ENCODE measurements around the gene INHBB.

INHBB gene

GRCh38 chr2:120342446-120342845, 3.5 kb upstream of the INHBB start:
- DNase-seq (ENCODE audit: low read depth in 2 of 2), result no peak

DNA sequence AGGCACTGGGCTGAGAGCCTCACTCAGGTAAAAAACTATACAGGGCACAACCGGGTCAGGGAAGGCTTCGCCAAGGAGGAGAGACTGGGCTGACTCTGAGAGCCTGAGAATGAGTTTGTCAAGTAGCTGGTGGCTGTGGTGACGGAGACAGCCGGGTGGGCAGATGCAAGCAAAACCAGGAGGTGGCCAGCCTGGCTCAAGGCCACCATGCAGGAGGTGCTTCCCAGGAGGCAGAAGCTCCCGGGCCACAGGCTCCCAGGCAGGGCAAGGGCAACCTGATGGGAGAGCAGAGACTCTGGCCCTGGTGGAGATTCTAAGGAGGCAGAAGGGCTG, 2.9 kb upstream of the INHBB start:
- DNase-seq (ENCODE audit: low read depth in 2 of 2), result no peak

DNA sequence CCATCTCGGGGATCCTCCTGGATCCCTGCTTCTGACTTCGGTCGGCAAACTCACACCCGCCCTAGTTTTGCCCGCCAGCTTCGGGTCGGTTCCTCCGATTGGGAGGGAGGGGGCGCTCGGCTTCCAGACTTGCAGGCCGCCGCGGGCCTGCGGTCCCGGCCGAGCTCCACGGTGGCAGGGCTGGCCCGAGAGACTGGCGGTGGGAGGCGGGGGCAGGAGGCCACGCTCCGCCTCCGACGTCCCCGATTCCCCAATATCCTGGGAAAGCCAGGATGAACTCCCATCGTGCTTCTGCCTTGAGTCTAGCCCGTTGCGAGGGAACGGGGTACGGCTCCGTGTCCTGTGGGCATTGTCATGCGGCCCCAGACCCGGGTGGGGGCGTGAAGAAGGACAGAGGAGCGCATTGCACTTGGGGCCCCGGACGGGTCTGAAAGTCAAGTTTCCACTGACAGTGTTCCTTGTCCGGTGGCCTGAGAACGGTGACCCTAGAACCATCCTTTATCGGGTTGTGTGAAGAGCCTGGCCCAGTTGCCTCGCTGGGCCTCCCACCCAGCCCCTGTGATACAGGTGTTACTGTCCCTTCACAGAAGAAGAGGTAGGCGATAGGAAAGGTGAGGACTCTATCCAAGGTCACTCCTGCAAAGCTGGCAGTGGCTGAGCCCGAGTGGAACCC, 2.4 kb upstream of the INHBB start:
- DNase-seq (ENCODE audit: low read depth in 2 of 2), result peak in 1 of 2 donors; percentile 25

- no peak for DNase-seq (ENCODE audit: low read depth in 2 of 2)
These were observed 1.5 kb upstream of the INHBB start for GRCh38 chr2:120344214-120344975.

DNA sequence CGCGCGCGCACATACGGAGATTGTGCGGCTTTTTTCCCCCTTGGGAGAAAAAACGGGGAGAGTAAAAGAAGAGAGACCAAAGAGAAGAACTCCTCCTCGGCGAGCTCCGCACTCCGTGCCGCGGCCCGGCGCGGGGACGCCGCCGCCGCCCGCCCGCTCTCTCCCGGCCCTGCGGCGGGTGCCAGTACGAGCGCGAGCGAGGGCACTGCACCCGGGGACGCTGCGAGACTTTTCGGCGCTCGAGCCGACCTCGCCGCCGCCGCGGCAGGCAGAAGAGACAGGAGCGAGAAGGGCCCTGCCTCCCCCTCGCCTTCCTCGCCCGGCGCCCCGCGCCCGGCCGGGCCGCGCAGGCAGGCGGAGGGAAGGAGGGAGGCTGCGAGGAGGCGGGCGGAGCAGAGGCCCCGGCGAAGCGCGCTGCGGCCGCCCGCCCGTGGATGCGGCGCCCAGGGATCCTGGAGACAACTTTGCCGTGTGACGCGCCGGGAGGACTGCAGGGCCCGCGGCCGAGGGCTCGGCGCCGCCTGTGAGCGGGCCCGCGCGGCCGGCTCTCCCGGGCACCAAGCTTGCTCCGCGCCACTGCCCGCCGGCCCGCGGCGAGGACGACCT, 857 bp upstream of the INHBB start:
- no peak for DNase-seq (ENCODE audit: low read depth in 2 of 2)

DNA sequence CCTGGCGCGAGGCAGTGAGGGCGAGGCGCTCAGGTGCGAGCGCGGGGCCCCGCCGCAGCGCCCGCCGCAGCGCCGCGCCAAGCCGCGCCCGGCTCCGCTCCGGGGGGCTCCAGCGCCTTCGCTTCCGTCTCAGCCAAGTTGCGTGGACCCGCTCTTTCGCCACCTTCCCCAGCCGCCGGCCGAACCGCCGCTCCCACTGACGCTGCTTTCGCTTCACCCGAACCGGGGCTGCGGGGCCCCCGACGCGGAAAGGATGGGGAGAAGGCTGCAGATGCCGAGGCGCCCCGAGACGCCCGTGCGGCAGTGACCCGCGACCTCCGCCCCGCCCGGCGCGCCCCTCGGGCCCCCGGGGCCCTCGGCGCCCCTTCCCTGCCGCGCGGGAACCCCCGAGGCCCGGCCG, 328 bp upstream of the INHBB start:
- no peak for DNase-seq (ENCODE audit: low read depth in 2 of 2)

- DNase-seq (ENCODE audit: low read depth in 2 of 2), result no peak
These were observed 877 bp downstream of the INHBB start for GRCh38 chr2:120346667-120347358.

GRCh38 chr2:120347396-120348060, 1.6 kb downstream of the INHBB start:
- no peak for DNase-seq (ENCODE audit: low read depth in 2 of 2)

GRCh38 chr2:120348134-120348736, 2.3 kb downstream of the INHBB start:
- DNase-seq (ENCODE audit: low read depth in 2 of 2), result no peak

- no peak for DNase-seq (ENCODE audit: low read depth in 2 of 2)
These were observed 3.0 kb downstream of the INHBB start for GRCh38 chr2:120348737-120349439.

- no peak for DNase-seq (ENCODE audit: low read depth in 2 of 2)
These were observed 3.5 kb downstream of the INHBB start for GRCh38 chr2:120349440-120349921.

DNA sequence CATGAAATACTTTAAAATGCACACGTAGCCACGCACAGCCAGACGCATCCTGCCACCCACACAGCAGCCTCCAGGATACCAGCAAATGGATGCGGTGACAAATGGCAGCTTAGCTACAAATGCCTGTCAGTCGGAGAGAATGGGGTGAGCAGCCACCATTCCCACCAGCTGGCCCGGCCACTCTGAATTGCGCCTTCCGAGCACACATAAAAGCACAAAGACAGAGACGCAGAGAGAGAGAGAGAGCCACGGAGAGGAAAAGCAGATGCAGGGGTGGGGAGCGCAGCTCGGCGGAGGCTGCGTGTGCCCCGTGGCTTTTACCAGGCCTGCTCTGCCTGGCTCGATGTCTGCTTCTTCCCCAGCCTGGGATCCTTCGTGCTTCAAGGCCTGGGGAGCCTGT, 4.1 kb downstream of the INHBB start:
- no peak for DNase-seq (ENCODE audit: low read depth in 2 of 2)

DNA sequence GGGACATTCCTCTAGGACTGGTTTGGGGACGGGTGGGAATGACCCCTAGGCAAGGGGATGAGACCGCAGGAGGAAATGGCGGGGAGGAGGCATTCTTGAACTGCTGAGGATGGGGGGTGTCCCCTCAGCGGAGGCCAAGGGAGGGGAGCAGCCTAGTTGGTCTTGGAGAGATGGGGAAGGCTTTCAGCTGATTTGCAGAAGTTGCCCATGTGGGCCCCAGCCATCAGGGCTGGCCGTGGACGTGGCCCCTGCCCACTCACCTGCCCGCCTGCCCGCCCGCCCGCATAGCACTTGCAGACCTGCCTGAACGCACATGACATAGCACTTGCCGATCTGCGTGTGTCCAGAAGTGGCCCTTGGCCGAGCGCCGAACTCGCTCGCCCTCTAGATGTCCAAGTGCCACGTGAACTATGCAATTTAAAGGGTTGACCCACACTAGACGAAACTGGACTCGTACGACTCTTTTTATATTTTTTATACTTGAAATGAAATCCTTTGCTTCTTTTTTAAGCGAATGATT, 4.9 kb downstream of the INHBB start:
- no peak for DNase-seq (ENCODE audit: low read depth in 2 of 2)

DNA sequence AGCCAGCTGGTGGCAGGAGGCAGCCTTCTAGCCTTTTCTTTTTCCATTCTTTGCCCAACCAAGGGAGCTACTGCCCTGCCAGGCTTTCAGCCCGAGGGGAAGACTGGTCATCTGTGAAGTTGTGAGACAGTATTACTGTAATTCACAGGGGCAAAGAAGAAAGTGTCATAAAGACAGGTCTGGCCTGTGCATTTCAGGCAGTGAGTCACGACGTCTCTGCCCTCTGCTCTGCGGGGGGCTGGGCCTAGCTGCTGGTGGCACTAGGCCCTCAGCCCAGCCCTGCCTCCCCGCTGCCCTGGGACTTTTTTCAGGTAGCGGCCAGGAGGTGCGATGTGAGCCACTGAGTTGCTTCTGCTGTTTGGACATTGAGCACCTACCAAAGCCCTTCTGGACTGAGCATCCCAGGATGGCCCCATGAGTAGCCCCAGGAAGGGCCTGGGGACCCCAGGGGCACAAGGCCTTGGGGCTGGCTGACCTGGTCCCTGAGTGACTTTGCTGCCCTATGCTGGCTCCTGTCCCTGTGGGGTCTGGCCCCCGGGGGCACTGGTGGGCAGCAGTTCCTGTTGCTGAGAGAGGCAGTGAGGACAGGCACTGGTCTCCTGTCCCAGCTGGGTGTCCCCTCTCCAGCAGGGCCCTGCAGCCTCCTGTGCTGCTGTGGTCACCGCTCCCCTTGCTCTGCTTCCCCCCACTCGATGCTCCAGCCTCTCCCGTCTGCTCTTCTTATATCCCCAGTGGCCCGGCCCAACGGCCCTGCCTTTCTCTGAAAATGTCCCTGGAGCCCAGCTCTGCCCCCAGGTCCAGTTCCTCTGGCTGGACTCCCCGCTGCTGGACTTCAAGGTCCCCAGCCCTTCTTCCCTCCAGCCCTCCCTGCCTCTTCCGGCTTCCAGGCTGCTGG, 7.0 kb downstream of the INHBB start:
- DNase-seq (ENCODE audit: low read depth in 2 of 2), result no peak

GRCh38 chr2:120353591-120353898, 7.6 kb downstream of the INHBB start:
- DNase-seq (ENCODE audit: low read depth in 2 of 2), result no peak

- DNase-seq (ENCODE audit: low read depth in 2 of 2), result no peak
These were observed 8.0 kb downstream of the INHBB start for GRCh38 chr2:120353931-120354330.

GRCh38 chr2:120354467-120354866, 8.5 kb downstream of the INHBB start:
- DNase-seq (ENCODE audit: low read depth in 2 of 2), result no peak

DNA sequence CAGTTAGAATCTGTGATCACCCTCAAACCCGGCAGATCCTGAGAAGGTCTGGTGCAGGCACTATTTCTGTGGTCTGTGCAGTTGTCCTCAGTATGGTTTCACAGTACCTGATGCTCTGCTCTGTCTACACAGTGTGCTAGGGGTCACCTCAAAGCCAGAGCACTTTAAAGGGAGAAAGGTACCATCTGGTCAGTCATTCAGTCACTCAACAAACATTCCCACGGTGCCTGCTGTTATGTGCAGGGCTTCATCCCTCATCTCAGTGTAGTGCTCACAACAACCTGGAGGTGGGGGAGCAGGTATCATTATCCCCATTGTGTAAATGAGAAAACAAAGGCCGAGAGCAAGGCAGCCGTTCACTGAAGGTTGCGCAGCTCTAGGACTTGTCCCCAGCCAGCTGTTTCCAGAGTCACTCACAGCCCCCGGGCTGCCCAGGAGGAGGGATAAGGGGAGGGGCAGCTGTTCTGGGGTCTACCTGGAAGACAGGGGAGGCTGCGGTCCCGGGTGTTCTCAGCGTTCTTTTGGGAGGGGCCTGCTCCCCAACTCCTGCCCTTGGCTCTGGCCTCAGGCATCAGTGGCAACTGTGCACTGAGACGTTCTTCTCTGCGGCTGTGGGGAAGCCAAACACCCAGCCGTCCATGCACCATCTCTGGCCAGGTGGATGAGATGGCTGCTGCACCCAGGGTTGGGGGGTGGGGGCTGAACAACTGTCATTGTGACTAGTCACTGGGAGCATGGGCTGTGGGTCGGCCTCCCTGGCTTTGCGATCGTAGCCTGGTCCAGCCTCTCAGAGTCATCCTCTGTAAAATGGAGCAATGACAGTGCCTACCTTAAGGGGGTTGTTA, 9.2 kb downstream of the INHBB start:
- no peak for DNase-seq (ENCODE audit: low read depth in 2 of 2)

DNA sequence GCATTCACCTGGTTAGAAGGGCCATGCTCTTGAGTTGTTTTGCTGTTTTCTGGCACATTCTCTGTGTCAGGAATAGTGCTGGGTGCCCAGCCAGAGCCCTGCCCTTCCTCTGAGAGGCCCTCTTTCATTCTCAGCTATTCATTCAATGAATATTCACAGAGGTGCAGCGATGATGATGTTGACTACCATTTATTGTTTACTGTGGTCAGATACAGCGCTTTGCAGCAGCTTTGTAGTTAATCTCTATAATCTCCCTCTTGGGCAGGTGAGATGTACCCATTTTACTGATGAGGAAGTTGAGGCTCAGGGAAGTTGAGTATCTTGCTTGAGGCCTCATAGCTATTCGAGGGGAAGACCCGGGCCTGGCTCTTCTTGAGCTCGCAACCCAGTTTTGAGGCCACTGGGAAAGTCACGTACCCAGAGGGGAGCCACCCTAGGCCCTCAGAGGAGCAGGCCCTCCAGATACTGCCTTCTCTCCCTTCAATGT, 9.9 kb downstream of the INHBB start:
- DNase-seq (ENCODE audit: low read depth in 2 of 2), result no peak

All from stimulated activated CD8-positive, alpha-beta memory T cell treated with anti-CD3 and anti-CD28 coated beads, Interleukin-2, amount 100 ng/mL, for 1 hour (primary cell).